ENCODE measurements around the gene P2RX7.

DNA sequence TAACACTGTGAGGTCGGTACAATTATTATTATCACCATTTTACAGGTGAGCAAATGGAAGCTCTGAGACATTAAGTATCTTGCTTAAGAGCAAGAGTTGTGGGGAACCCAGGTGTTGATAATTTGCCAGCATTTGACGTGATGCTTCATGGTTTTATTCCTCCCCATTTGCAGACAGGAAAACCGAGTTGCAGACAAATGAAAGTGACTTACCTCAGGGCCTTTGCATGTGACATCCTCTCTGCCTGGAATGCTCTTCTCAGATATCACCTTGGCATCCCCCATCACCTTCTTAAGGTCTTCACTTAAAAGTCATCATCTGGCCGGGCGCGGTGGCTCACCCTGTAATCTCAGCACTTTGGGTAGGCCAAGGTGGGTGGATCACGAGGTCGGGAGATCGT is 21.0 kb upstream of the P2RX7 start:
- TF ChIP-seq, protein P1, sequence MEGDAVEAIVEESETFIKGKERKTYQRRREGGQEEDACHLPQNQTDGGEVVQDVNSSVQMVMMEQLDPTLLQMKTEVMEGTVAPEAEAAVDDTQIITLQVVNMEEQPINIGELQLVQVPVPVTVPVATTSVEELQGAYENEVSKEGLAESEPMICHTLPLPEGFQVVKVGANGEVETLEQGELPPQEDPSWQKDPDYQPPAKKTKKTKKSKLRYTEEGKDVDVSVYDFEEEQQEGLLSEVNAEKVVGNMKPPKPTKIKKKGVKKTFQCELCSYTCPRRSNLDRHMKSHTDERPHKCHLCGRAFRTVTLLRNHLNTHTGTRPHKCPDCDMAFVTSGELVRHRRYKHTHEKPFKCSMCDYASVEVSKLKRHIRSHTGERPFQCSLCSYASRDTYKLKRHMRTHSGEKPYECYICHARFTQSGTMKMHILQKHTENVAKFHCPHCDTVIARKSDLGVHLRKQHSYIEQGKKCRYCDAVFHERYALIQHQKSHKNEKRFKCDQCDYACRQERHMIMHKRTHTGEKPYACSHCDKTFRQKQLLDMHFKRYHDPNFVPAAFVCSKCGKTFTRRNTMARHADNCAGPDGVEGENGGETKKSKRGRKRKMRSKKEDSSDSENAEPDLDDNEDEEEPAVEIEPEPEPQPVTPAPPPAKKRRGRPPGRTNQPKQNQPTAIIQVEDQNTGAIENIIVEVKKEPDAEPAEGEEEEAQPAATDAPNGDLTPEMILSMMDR (IDR thresholded peaks at IDR 0.05; ENCODE audit: insufficient read depth, low read length), result no peak
- TF ChIP-seq, protein P2, sequence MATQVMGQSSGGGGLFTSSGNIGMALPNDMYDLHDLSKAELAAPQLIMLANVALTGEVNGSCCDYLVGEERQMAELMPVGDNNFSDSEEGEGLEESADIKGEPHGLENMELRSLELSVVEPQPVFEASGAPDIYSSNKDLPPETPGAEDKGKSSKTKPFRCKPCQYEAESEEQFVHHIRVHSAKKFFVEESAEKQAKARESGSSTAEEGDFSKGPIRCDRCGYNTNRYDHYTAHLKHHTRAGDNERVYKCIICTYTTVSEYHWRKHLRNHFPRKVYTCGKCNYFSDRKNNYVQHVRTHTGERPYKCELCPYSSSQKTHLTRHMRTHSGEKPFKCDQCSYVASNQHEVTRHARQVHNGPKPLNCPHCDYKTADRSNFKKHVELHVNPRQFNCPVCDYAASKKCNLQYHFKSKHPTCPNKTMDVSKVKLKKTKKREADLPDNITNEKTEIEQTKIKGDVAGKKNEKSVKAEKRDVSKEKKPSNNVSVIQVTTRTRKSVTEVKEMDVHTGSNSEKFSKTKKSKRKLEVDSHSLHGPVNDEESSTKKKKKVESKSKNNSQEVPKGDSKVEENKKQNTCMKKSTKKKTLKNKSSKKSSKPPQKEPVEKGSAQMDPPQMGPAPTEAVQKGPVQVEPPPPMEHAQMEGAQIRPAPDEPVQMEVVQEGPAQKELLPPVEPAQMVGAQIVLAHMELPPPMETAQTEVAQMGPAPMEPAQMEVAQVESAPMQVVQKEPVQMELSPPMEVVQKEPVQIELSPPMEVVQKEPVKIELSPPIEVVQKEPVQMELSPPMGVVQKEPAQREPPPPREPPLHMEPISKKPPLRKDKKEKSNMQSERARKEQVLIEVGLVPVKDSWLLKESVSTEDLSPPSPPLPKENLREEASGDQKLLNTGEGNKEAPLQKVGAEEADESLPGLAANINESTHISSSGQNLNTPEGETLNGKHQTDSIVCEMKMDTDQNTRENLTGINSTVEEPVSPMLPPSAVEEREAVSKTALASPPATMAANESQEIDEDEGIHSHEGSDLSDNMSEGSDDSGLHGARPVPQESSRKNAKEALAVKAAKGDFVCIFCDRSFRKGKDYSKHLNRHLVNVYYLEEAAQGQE (IDR thresholded peaks at IDR 0.05; ENCODE audit: insufficient replicate concordance, low read depth), result no peak
- TF ChIP-seq POLR2AphosphoS5 (IDR thresholded peaks at IDR 0.05; ENCODE audit: low read depth) (no peak), SPI1 (IDR thresholded peaks at IDR 0.05; ENCODE audit: borderline replicate concordance, low read depth) (no peak), GABPA (IDR thresholded peaks at IDR 0.05; ENCODE audit: low read depth) (no peak)

Data from HL-60 (cell line).